Measurements from ENCODE around the gene CNTNAP2. TPM values are rescaled to one million over a fixed set of nuclear protein-coding genes. Genes with fewer than 3 reads are reported as not detected.

Gene CNTNAP2
- total and polyA plus RNA-seq, 2 of the 4 experiments (the other 2 are of a cell fraction), result not detected

DNA sequence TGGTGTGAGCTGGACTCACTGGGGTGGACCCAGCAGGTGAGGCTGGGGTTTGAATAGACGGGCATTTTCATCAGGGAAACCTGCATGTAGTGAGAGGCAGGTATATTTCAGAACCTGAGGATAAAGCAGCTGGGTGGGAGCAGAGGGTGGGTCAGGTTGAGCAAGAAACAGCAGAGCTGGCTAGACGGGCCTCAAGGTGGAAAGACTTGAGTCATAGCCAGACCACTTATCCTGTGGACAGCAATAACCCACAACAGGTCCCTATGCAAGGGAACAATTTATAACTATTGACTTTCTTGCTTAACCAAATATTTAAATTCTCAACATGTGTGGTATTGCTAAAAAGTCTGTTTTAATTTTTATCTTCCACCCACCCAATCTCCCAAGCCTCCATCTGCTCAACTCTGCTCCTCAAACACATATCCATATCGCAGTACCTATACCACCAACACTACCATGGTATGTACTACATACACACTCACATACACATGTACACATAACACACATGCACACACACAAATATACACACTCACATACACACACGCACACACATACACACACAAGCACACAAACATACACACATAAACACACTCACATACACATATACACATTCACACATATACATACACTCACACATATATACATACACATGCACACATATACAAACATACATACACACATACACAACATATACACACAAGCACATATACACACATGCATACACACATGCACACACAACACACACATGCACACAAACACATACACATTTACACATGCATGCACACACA, 2345.0 kb downstream of the CNTNAP2 start:
- Histone ChIP-seq H4K20me1 (ENCODE audit: insufficient read depth, low read length) (no peaks in the 10 kb centered on the region), H2BK15ac (ENCODE audit: low read depth, low read length) (no peak overlapping the region), H3K4ac (ENCODE audit: low read depth, low read length) (no peak overlapping the region), H2AK9ac (replicated peaks; ENCODE audit: low read depth, low read length, poor library complexity) (no peak overlapping the region), H3K4me1 (ENCODE audit: control insufficient read depth, insufficient read depth, low read length) (no peaks in the 10 kb centered on the region), H4K8ac (ENCODE audit: low read depth in 2 of 2, low read length in 2 of 2) (no peak overlapping the region), H3K9me1 (ENCODE audit: insufficient read depth, low read length) (no peaks in the 10 kb centered on the region), H3K27ac (ENCODE audit: insufficient read depth, low read length) (no peak overlapping the region), H2BK120ac (ENCODE audit: low read depth, low read length) (no peak overlapping the region), H2AFZ (replicated peaks; ENCODE audit: low read length, poor library complexity) (no peak overlapping the region), H3K9ac (ENCODE audit: low read depth, low read length) (no peak overlapping the region), H3K27me3 (ENCODE audit: control insufficient read depth, insufficient read depth, low read length) (no peaks in the 10 kb centered on the region), H4K5ac (ENCODE audit: low read depth, low read length) (no peak overlapping the region), H3K14ac (replicated peaks; ENCODE audit: low read depth, low read length) (no peak overlapping the region), H3K4me2 (ENCODE audit: low read depth, low read length) (no peak overlapping the region), H3K56ac (ENCODE audit: extremely low read depth, insufficient read depth, low read length) (no peak overlapping the region), H3K9me3 (ENCODE audit: control insufficient read depth, insufficient read depth, low read length) (peaks cover 9% of the 10 kb centered on the region), H2BK20ac (ENCODE audit: low read depth, low read length) (no peak overlapping the region), H2AK5ac (ENCODE audit: low read depth, low read length) (no peak overlapping the region), H3K18ac (ENCODE audit: low read depth, low read length) (no peak overlapping the region), H4K91ac (ENCODE audit: insufficient read depth, low read depth, low read length) (no peak overlapping the region), H3K23ac (ENCODE audit: low read depth, low read length) (no peak overlapping the region), H2BK5ac (ENCODE audit: low read depth, low read length, poor library complexity, severe bottlenecking) (peak overlapping the region; percentile 78), H3K4me3 (ENCODE audit: insufficient read depth, low read depth, low read length) (no peak overlapping the region), H3K79me1 (ENCODE audit: low read depth in 1 of 2, low read length in 2 of 2) (no peaks in the 10 kb centered on the region), H3K36me3 (ENCODE audit: control insufficient read depth, insufficient read depth, low read length) (no peaks in the 10 kb centered on the region)
- 94% methylated on average over 2 of the region's 4 CpGs; no CpG with 5 or more reads in 1 of the 2 experiments for WGBS, 2 experiments (ENCODE audit: extremely low coverage in 2 of 2, insufficient read length in 1 of 2)
- ATAC-seq (ENCODE audit: low read depth) (no peak), DNase-seq (no peak)
- ChIA-PET CTCF (no interaction called here), POLR2A (ENCODE audit: unreplicated experiment) (no interaction called here)
- in situ Hi-C loops (cut with MboI; ENCODE audit: low sequenced_read_pairs), result no loop called here
- no peak for TF ChIP-seq RFX5 (IDR thresholded peaks at IDR 0.05; ENCODE audit: low read depth, low read length)
- TF ChIP-seq MAFK (IDR thresholded peaks at IDR 0.05; ENCODE audit: low read depth, low read length), result no peak
- TF ChIP-seq, protein P1, sequence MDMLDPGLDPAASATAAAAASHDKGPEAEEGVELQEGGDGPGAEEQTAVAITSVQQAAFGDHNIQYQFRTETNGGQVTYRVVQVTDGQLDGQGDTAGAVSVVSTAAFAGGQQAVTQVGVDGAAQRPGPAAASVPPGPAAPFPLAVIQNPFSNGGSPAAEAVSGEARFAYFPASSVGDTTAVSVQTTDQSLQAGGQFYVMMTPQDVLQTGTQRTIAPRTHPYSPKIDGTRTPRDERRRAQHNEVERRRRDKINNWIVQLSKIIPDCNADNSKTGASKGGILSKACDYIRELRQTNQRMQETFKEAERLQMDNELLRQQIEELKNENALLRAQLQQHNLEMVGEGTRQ (IDR thresholded peaks at IDR 0.05; ENCODE audit: low read depth, low read length), result no peak
- no peak for TF ChIP-seq FOS (IDR thresholded peaks at IDR 0.05; ENCODE audit: low read depth, low read length)
- TF ChIP-seq CEBPB (IDR thresholded peaks at IDR 0.05; ENCODE audit: low read depth, low read length), result no peak
- TF ChIP-seq, protein P2, sequence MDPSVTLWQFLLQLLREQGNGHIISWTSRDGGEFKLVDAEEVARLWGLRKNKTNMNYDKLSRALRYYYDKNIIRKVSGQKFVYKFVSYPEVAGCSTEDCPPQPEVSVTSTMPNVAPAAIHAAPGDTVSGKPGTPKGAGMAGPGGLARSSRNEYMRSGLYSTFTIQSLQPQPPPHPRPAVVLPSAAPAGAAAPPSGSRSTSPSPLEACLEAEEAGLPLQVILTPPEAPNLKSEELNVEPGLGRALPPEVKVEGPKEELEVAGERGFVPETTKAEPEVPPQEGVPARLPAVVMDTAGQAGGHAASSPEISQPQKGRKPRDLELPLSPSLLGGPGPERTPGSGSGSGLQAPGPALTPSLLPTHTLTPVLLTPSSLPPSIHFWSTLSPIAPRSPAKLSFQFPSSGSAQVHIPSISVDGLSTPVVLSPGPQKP (IDR thresholded peaks at IDR 0.05; ENCODE audit: borderline replicate concordance, low read depth, low read length), result no peak
- TF ChIP-seq POLR2A (IDR thresholded peaks at IDR 0.05; ENCODE audit: low read depth, low read length), result no peak
- no peak for TF ChIP-seq RAD21 (IDR thresholded peaks at IDR 0.05; ENCODE audit: low read length)
- TF ChIP-seq MXI1 (IDR thresholded peaks at IDR 0.05; ENCODE audit: borderline replicate concordance, low read depth, low read length), result no peak
- no peak for TF ChIP-seq NFE2L2 (IDR thresholded peaks at IDR 0.05; ENCODE audit: low read depth, low read length)
- no peak for TF ChIP-seq MAZ (IDR thresholded peaks at IDR 0.05; ENCODE audit: borderline replicate concordance, low read depth, low read length)
- no peak for TF ChIP-seq SMC3 (IDR thresholded peaks at IDR 0.05; ENCODE audit: low read depth, low read length)
- no peak for TF ChIP-seq CTCF (conservative IDR thresholded peaks at IDR 0.05; ENCODE audit: low read depth, low read length)
- TF ChIP-seq RCOR1 (IDR thresholded peaks at IDR 0.05; ENCODE audit: insufficient replicate concordance, low read length), result no peak
- no peak for TF ChIP-seq BHLHE40 (IDR thresholded peaks at IDR 0.05; ENCODE audit: low read depth, low read length)
- TF ChIP-seq CHD1 (IDR thresholded peaks at IDR 0.05; ENCODE audit: low read depth, low read length), result no peak
- intact Hi-C loops (cut with micrococcal nuclease), result no loop called here
- dilution Hi-C loops (cut with HindIII; ENCODE audit: low sequenced_read_pairs, unreplicated experiment), result no loop called here
- BruUV-seq (replicated peaks), result no TSS peak
